ENCODE data around the gene USP12. TPM values are rescaled to one million over a fixed set of nuclear protein-coding genes. Genes with fewer than 3 reads are reported as not detected.

The USP12 gene
- total RNA-seq, 1 experiment from 2014 or later, result 26.1 TPM

DNA sequence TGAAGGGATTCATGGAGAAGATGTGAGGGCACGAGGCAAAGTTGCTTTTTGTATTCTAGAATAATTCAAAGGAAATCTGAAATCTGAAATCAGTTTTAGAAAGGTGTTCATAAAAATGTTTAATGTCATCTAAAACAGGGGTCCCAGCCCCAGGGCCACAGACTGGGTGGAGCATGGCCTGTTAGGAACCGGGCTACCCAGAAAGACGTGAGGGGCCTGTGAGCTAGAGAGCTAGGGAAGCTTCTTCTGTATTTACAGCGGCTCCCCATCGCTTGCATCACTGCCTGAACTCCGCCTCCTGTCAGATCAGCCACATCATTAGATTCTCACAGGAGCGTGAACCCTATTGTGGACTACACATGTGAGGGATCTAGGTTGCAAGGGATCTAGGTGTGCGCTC, 151.2 kb downstream of the USP12 start (continued):
- TF ChIP-seq TEAD4 (CRISPR knock-in tag; IDR thresholded peaks at IDR 0.05) (no peak), FOXJ3 (CRISPR knock-in tag; IDR thresholded peaks at IDR 0.05; ENCODE audit: borderline replicate concordance) (no peak), ATF2 (CRISPR knock-in tag; IDR thresholded peaks at IDR 0.05; ENCODE audit: borderline replicate concordance, low read depth) (no peak), SOX15 (CRISPR knock-in tag; IDR thresholded peaks at IDR 0.05) (no peak), ZNF671 (CRISPR knock-in tag; IDR thresholded peaks at IDR 0.05) (no peak), ARID4B (CRISPR knock-in tag; IDR thresholded peaks at IDR 0.05; ENCODE audit: borderline replicate concordance) (no peak)

DNA sequence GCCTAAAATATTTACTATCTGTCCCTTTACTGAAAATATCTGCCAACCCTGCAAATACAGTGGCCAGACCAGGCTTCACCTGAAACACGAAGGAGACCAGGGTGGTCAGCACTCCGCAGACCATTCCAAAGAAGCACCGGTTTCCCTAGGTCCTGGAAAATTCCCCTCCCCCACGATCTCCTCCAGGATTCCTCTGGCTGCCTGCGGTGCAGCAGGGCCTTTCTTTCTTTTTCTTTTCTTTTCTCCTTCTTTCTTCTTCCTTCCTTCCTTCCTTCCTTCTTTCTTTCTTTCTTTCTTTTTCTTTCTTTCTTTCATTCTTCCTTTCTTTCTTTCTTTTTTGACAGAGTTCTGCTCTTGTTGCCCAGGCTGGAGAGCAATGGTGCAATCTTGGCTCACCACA, 152.7 kb downstream of the USP12 start:
- ChIA-PET CTCF (interaction anchor here (0.7 kb wide), 1 partner anchor 251 kb away, joined by 5 read pairs; no protein-coding TSS in a partner anchor), POLR2A (no interaction called here)
- Mint-ChIP-seq H3K27ac (peak overlapping the region; percentile 47; the same call in 1 of the 2 replicates), H3K4me3 (no peak overlapping the region), H3K4me1 (peaks cover 21% of the 10 kb centered on the region), H3K36me3 (no peaks in the 10 kb centered on the region), H3K27me3 (ENCODE audit: low read depth) (peaks cover 2% of the 10 kb centered on the region; the same call in 1 of the 2 replicates), H3K9me3 (peaks cover 4% of the 10 kb centered on the region)
- TF ChIP-seq, protein P1, sequence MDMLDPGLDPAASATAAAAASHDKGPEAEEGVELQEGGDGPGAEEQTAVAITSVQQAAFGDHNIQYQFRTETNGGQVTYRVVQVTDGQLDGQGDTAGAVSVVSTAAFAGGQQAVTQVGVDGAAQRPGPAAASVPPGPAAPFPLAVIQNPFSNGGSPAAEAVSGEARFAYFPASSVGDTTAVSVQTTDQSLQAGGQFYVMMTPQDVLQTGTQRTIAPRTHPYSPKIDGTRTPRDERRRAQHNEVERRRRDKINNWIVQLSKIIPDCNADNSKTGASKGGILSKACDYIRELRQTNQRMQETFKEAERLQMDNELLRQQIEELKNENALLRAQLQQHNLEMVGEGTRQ (CRISPR knock-in tag; IDR thresholded peaks at IDR 0.05), result no peak
- TF ChIP-seq, protein P2, sequence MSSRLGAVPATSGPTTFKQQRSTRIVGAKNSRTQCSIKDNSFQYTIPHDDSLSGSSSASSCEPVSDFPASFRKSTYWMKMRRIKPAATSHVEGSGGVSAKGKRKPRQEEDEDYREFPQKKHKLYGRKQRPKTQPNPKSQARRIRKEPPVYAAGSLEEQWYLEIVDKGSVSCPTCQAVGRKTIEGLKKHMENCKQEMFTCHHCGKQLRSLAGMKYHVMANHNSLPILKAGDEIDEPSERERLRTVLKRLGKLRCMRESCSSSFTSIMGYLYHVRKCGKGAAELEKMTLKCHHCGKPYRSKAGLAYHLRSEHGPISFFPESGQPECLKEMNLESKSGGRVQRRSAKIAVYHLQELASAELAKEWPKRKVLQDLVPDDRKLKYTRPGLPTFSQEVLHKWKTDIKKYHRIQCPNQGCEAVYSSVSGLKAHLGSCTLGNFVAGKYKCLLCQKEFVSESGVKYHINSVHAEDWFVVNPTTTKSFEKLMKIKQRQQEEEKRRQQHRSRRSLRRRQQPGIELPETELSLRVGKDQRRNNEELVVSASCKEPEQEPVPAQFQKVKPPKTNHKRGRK (CRISPR knock-in tag; IDR thresholded peaks at IDR 0.05; ENCODE audit: borderline replicate concordance), result peak; percentile 97
- peak; percentile 50; the same call in 1 of the 2 replicates for ATAC-seq
- DNase-seq (ENCODE audit: low spot score), result no peak

- Mint-ChIP-seq H3K9me3 (peaks cover 4% of the 10 kb centered on the region), H3K4me1 (peaks cover 21% of the 10 kb centered on the region), H3K36me3 (no peaks in the 10 kb centered on the region), H3K4me3 (no peak overlapping the region), H3K27me3 (ENCODE audit: low read depth) (peaks cover 2% of the 10 kb centered on the region; the same call in 1 of the 2 replicates), H3K27ac (peak overlapping the region; percentile 16; the same call in 1 of the 2 replicates)
- ATAC-seq, result no peak
- ChIA-PET CTCF (interaction anchor here (0.8 to 1.1 kb wide), 2 partner anchors 17 to 321 kb away, joined by 4 read pairs; no protein-coding TSS in a partner anchor), POLR2A (no interaction called here)
- no peak for DNase-seq (ENCODE audit: low spot score)
- TF ChIP-seq RELA (CRISPR knock-in tag; IDR thresholded peaks at IDR 0.05; ENCODE audit: borderline replicate concordance), result no peak
Measured at GRCh38 chr13:27018344-27018861, 153.2 kb downstream of the USP12 start.

DNA sequence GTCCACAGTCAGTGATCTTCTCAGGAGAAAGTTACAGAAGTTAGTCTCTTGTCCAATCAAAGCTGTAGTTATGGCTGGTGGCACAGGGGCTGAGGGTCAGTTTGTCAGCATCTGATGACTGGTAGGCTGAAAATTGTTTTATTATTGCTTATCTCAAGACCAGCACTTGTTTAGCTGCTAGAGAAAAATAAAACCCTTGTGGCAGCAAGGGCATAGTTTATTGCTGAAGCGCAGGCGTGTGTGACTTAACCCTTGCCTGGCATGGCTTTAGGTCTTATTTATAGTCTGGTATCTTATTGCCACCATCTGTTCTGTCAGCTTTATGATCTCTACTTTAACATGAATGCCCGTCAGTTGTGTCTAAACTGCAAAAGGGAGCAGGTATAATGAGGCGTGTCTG, 154.7 kb downstream of the USP12 start:
- DNase-seq (ENCODE audit: low spot score) (no peak), ATAC-seq (no peak)
- H3K4me1 Mint-ChIP-seq, result peaks cover 21% of the 10 kb centered on the region
- no peak overlapping the region for H3K4me3 Mint-ChIP-seq
- no peaks in the 10 kb centered on the region for H3K36me3 Mint-ChIP-seq
- H3K9me3 Mint-ChIP-seq, result peaks cover 4% of the 10 kb centered on the region
- CTCF ChIA-PET, result no interaction called here
- peaks cover 2% of the 10 kb centered on the region; the same call in 1 of the 2 replicates for H3K27me3 Mint-ChIP-seq (ENCODE audit: low read depth)
- POLR2A ChIA-PET, result no interaction called here
- H3K27ac Mint-ChIP-seq, result no peak overlapping the region
- TF ChIP-seq FOXJ3 (CRISPR knock-in tag; IDR thresholded peaks at IDR 0.05; ENCODE audit: borderline replicate concordance) (no peak), NR3C1 (CRISPR knock-in tag; conservative IDR thresholded peaks at IDR 0.05; ENCODE audit: low read depth) (no peak), SMAD3 (CRISPR knock-in tag; IDR thresholded peaks at IDR 0.05; ENCODE audit: borderline replicate concordance) (no peak), ERG (CRISPR knock-in tag; IDR thresholded peaks at IDR 0.05) (no peak), E2F4 (CRISPR knock-in tag; IDR thresholded peaks at IDR 0.05; ENCODE audit: borderline replicate concordance, low read depth) (no peak), ZNF121 (CRISPR knock-in tag; IDR thresholded peaks at IDR 0.05) (no peak), ZNF138 (CRISPR knock-in tag; conservative IDR thresholded peaks at IDR 0.05) (no peak), HMGA2 (CRISPR knock-in tag; IDR thresholded peaks at IDR 0.05) (no peak), GTF2I (CRISPR knock-in tag; conservative IDR thresholded peaks at IDR 0.05) (no peak)
- TF ChIP-seq, protein P3, sequence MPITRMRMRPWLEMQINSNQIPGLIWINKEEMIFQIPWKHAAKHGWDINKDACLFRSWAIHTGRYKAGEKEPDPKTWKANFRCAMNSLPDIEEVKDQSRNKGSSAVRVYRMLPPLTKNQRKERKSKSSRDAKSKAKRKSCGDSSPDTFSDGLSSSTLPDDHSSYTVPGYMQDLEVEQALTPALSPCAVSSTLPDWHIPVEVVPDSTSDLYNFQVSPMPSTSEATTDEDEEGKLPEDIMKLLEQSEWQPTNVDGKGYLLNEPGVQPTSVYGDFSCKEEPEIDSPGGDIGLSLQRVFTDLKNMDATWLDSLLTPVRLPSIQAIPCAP (CRISPR knock-in tag; IDR thresholded peaks at IDR 0.05), result no peak
